ENCODE results near the gene ITGBL1. TPM values are rescaled to one million over a fixed set of nuclear protein-coding genes. Genes with fewer than 3 reads are reported as not detected.

ITGBL1 gene
- total RNA-seq, 6 experiments from 2014 or later: 92.4 to 114 (median 105) TPM

GRCh38 chr13:101434486-101434885, 18.0 kb upstream of the ITGBL1 start:
- Mint-ChIP-seq H3K9me3 (no peaks in the 10 kb centered on the region), H3K27ac (no peak overlapping the region), H3K4me3 (no peak overlapping the region), H3K36me3 (ENCODE audit: low read depth) (no peaks in the 10 kb centered on the region), H3K27me3 (ENCODE audit: insufficient read depth) (no peaks in the 10 kb centered on the region; the same call in 1 of the 2 replicates), H3K4me1 (ENCODE audit: low read depth) (peaks cover 8% of the 10 kb centered on the region; the same call in 1 of the 2 replicates)
- DNase-seq: no peak
- TF ChIP-seq CTCF (IDR thresholded peaks at IDR 0.05): no peak

GRCh38 chr13:101447852-101448251, 4.6 kb upstream of the ITGBL1 start:
- no peaks in the 10 kb centered on the region for H3K36me3 Mint-ChIP-seq (ENCODE audit: low read depth)
- no peak for TF ChIP-seq CTCF (IDR thresholded peaks at IDR 0.05)
- H3K27ac Mint-ChIP-seq: no peak overlapping the region
- H3K9me3 Mint-ChIP-seq: no peaks in the 10 kb centered on the region
- no peaks in the 10 kb centered on the region; the same call in 1 of the 2 replicates for H3K27me3 Mint-ChIP-seq (ENCODE audit: insufficient read depth)
- no peak overlapping the region for H3K4me3 Mint-ChIP-seq
- peaks cover 37% of the 10 kb centered on the region for H3K4me1 Mint-ChIP-seq (ENCODE audit: low read depth)
- DNase-seq: no peak

- H3K9me3 Mint-ChIP-seq: no peaks in the 10 kb centered on the region
- peak; percentile 93 for DNase-seq
- H3K27me3 Mint-ChIP-seq (ENCODE audit: insufficient read depth): no peaks in the 10 kb centered on the region; the same call in 1 of the 2 replicates
- peaks cover 49% of the 10 kb centered on the region for H3K4me1 Mint-ChIP-seq (ENCODE audit: low read depth)
- H3K27ac Mint-ChIP-seq: peak overlapping the region; percentile 79
- peak overlapping the region; percentile 97 for H3K4me3 Mint-ChIP-seq
- TF ChIP-seq CTCF (IDR thresholded peaks at IDR 0.05): no peak
- H3K36me3 Mint-ChIP-seq (ENCODE audit: low read depth): peaks cover 12% of the 10 kb centered on the region
Measured at GRCh38 chr13:101449790-101450748, 2.4 kb upstream of the ITGBL1 start.

GRCh38 chr13:101450749-101451130, 1.7 kb upstream of the ITGBL1 start:
- peak overlapping the region; percentile 97 for H3K4me3 Mint-ChIP-seq
- peaks cover 53% of the 10 kb centered on the region for H3K4me1 Mint-ChIP-seq (ENCODE audit: low read depth)
- H3K36me3 Mint-ChIP-seq (ENCODE audit: low read depth): peaks cover 12% of the 10 kb centered on the region
- no peaks in the 10 kb centered on the region; the same call in 1 of the 2 replicates for H3K27me3 Mint-ChIP-seq (ENCODE audit: insufficient read depth)
- no peak for DNase-seq
- no peaks in the 10 kb centered on the region for H3K9me3 Mint-ChIP-seq
- H3K27ac Mint-ChIP-seq: peak overlapping the region; percentile 79
- TF ChIP-seq CTCF (IDR thresholded peaks at IDR 0.05): no peak

- Mint-ChIP-seq H3K4me1 (ENCODE audit: low read depth) (peaks cover 61% of the 10 kb centered on the region), H3K9me3 (no peaks in the 10 kb centered on the region), H3K36me3 (ENCODE audit: low read depth) (peaks cover 15% of the 10 kb centered on the region), H3K27ac (peak overlapping the region; percentile 79), H3K4me3 (peak overlapping the region; percentile 97), H3K27me3 (ENCODE audit: insufficient read depth) (no peaks in the 10 kb centered on the region; the same call in 1 of the 2 replicates)
- TF ChIP-seq CTCF (IDR thresholded peaks at IDR 0.05): no peak
- DNase-seq: no peak
Measured at GRCh38 chr13:101451641-101452040, 834 bp upstream of the ITGBL1 start.
